22Rv1 (cell line): ENCODE data around the gene PTCD1.

ENCODE experiments used
- CTCF ChIP-seq: fragments of 450-650 bp; IDR thresholded peaks from 2 replicates; pipeline ENCODE4 v1.5.1; 2017; ENCODE audit warnings: mild to moderate bottlenecking
- ZFX ChIP-seq: fragments of 450-650 bp; IDR thresholded peaks from 2 replicates; pipeline ENCODE4 v1.6.1; 2017; ENCODE audit warnings: antibody characterized with exemption, borderline replicate concordance

- TF ChIP-seq CTCF (no peak), ZFX (no peak)
Measured at GRCh38 chr7:99380823-99381663, 57.6 kb downstream of the PTCD1 start.
